Sigmoid colon (tissue), 7 donors: ENCODE data around the gene ZNF778. TPM values are rescaled to one million over a fixed set of nuclear protein-coding genes. Genes with fewer than 3 reads are reported as not detected.

Experiments used
- DNase-seq: peaks from one replicate; pipeline ENCODE4 v3.0.0-alpha.2; 2019
- H3K27ac ChIP-seq, 4 donors: fragments of 200-600 bp; sonication (generic); one replicate each; pipeline ENCODE4 v1.5.1; 2016 to 2019; ENCODE audit warnings: mild to moderate bottlenecking in 1 of 4
- H3K27me3 ChIP-seq, 3 donors: fragments of 200-600 bp; sonication (generic); one replicate each; pipeline ENCODE4 v1.5.1; 2019; ENCODE audit warnings: mild to moderate bottlenecking in 1 of 3
- H3K36me3 ChIP-seq, 4 donors: fragments of 200-600 bp; sonication (generic); one replicate each; pipeline ENCODE4 v1.5.1; 2016 to 2019
- H3K4me1 ChIP-seq, 4 donors: fragments of 200-600 bp; sonication (generic); one replicate each; pipeline ENCODE4 v1.5.1; 2017 to 2019
- H3K4me3 ChIP-seq, 4 donors: fragments of 200-600 bp; sonication (generic); one replicate each; pipeline ENCODE4 v1.5.1; 2017 to 2019; ENCODE audit warnings: mild to moderate bottlenecking in 2 of 4, moderate library complexity in 1 of 4
- H3K9me3 ChIP-seq, 4 donors: fragments of 200-600 bp in 3 of 4; sonication (generic) in 3 of 4; one replicate each; pipeline versions ENCODE4 v1.5.1 to v1.6.1; 2013 to 2019
- CTCF ChIP-seq, 4 experiments: fragments of 450-650 bp in 3 of 4; fragments of 200-600 bp in 1 of 4; IDR thresholded peaks; one replicate each; pipeline ENCODE4 v1.5.1; 2016 to 2019; ENCODE audit warnings: antibody characterized with exemption in 4 of 4, mild to moderate bottlenecking in 3 of 4, moderate library complexity in 2 of 4
- EP300 ChIP-seq, 4 donors: sonication (generic); formaldehyde crosslinking; IDR thresholded peaks; one replicate each; pipeline ENCODE4 v1.6.1; 2017; ENCODE audit warnings: antibody characterized with exemption in 4 of 4
- POLR2A ChIP-seq, 2 donors: fragments of 450-650 bp; IDR thresholded peaks; one replicate each; pipeline ENCODE4 v1.6.1; 2016; ENCODE audit warnings: antibody characterized with exemption in 2 of 2, mild to moderate bottlenecking in 2 of 2, moderate library complexity in 2 of 2
- POLR2AphosphoS5 ChIP-seq, 4 donors: sonication (generic); formaldehyde crosslinking; IDR thresholded peaks; one replicate each; pipeline ENCODE4 v1.6.1; 2017; ENCODE audit warnings: antibody characterized with exemption in 4 of 4
- WGBS, 2 donors: extraction: QIAGEN DNeasy Blood & Tissue Kit; methylation state at CpG; one replicate each; pipeline ENCODE4 v1.1.7; 2013; 5-methylcytosine and 5-hydroxymethylcytosine counted together
- intact Hi-C: fragments of 100-400 bp; cut with DNase I; formaldehyde crosslinking; loops from one replicate; pipeline ENCODE4 v1.15.1; 2023
- polyA plus RNA-seq, 3 donors: library from polyadenylated mRNA; stranded (reverse); fragments of 200-250 nt; gene quantifications; one replicate each; pipeline ENCODE4 v1.2.3, GENCODE V29; 2013
- total RNA-seq, 4 donors: library from RNA; depleted of rRNA; stranded (reverse); fragments of >200 nt; gene quantifications; one replicate each; pipeline ENCODE4 v1.1.0, GENCODE V29; 2016
- donor health status: healthy with polysubstance abuse.
- donor health status: Bipolar disorder and iron deficiency.
- donor health status: healthy.

Gene ZNF778
- total and polyA plus RNA-seq, 7 donors: 0.69 to 96.1 (median 12.2) TPM

GRCh38 chr16:89192956-89193575 is 24.4 kb upstream of the ZNF778 start:
- no peak overlapping the region for H3K4me3 ChIP-seq

GRCh38 chr16:89193576-89194293 is 23.8 kb upstream of the ZNF778 start:
- H3K9me3 ChIP-seq: no peaks in the 10 kb centered on the region
- no peak overlapping the region for H3K4me3 ChIP-seq
- H3K4me1 ChIP-seq: peaks cover 0 to 18% (median 13%) of the 10 kb centered on the region in 4 donors
- peaks cover 11 to 38% (median 36%) of the 10 kb centered on the region in 3 donors for H3K27me3 ChIP-seq
- TF ChIP-seq POLR2A (IDR thresholded peaks at IDR 0.05) (no peak), EP300 (IDR thresholded peaks at IDR 0.05) (no peak), CTCF (IDR thresholded peaks at IDR 0.05) (no peak), POLR2AphosphoS5 (IDR thresholded peaks at IDR 0.05) (no peak)
- H3K27ac ChIP-seq: no peak overlapping the region
- no peaks in the 10 kb centered on the region for H3K36me3 ChIP-seq
- WGBS, 2 donors: 73 to 79% methylated on average over 38 of the region's 38 CpGs
- intact Hi-C loops: no loop called here
- no peak for DNase-seq

More at GRCh38 chr16:89192956-89193575, 24.4 kb upstream of the ZNF778 start:
- Histone ChIP-seq H3K4me1 (peaks cover 0 to 18% (median 13%) of the 10 kb centered on the region in 4 donors), H3K36me3 (no peaks in the 10 kb centered on the region), H3K9me3 (no peaks in the 10 kb centered on the region), H3K27ac (no peak overlapping the region), H3K27me3 (peaks cover 7 to 31% (median 29%) of the 10 kb centered on the region in 3 donors)
- intact Hi-C loops: no loop called here
- DNase-seq: no peak
- WGBS, 2 donors: 10 to 16% methylated on average over 39 of the region's 39 CpGs
- TF ChIP-seq POLR2AphosphoS5 (IDR thresholded peaks at IDR 0.05) (no peak), EP300 (IDR thresholded peaks at IDR 0.05) (no peak), POLR2A (IDR thresholded peaks at IDR 0.05) (no peak), CTCF (IDR thresholded peaks at IDR 0.05) (no peak)

GRCh38 chr16:89194340-89195311 is 22.9 kb upstream of the ZNF778 start:
- H3K4me1 ChIP-seq: peaks cover 0 to 18% (median 13%) of the 10 kb centered on the region in 4 donors
- H3K4me3 ChIP-seq: no peak overlapping the region
- H3K9me3 ChIP-seq: no peaks in the 10 kb centered on the region
- no peak for DNase-seq
- H3K27ac ChIP-seq: no peak overlapping the region
- no peaks in the 10 kb centered on the region for H3K36me3 ChIP-seq
- 79 to 84% methylated on average over 45 of the region's 45 CpGs for WGBS, 2 donors
- peaks cover 20 to 47% (median 45%) of the 10 kb centered on the region in 3 donors for H3K27me3 ChIP-seq
- intact Hi-C loops: no loop called here
- TF ChIP-seq POLR2AphosphoS5 (IDR thresholded peaks at IDR 0.05): no peak
- TF ChIP-seq CTCF (IDR thresholded peaks at IDR 0.05): no peak
- TF ChIP-seq EP300 (IDR thresholded peaks at IDR 0.05): no peak
- TF ChIP-seq POLR2A (IDR thresholded peaks at IDR 0.05): no peak

- H3K4me1 ChIP-seq: peaks cover 0 to 26% (median 17%) of the 10 kb centered on the region in 4 donors
- H3K36me3 ChIP-seq: no peaks in the 10 kb centered on the region
- intact Hi-C loops: no loop called here
- no peak overlapping the region for H3K4me3 ChIP-seq
- DNase-seq: no peak
- H3K27me3 ChIP-seq: peaks cover 29 to 54% (median 53%) of the 10 kb centered on the region in 3 donors
- H3K27ac ChIP-seq: no peak overlapping the region
- TF ChIP-seq CTCF (IDR thresholded peaks at IDR 0.05) (no peak), EP300 (IDR thresholded peaks at IDR 0.05) (no peak), POLR2A (IDR thresholded peaks at IDR 0.05) (no peak), POLR2AphosphoS5 (IDR thresholded peaks at IDR 0.05) (no peak)
- no peaks in the 10 kb centered on the region for H3K9me3 ChIP-seq
- 71 to 86% methylated on average over 21 of the region's 21 CpGs for WGBS, 2 donors
These were observed 21.9 kb upstream of the ZNF778 start for GRCh38 chr16:89195521-89196171.
